HG03460 (cell line): Measurements from ENCODE around the gene VKORC1.
"Not testable (repeated sequence)": the region's sequence is repeated elsewhere in the genome, so short reads cannot be mapped to it uniquely, and the experiment has no call there.

Experiments used
- ATAC-seq: cut with Tn5 transposase; IDR thresholded peaks from one replicate; pipeline ENCODE4 v1.9.1; 2021; ENCODE audit not compliant: unreplicated experiment

The VKORC1 gene

DNA sequence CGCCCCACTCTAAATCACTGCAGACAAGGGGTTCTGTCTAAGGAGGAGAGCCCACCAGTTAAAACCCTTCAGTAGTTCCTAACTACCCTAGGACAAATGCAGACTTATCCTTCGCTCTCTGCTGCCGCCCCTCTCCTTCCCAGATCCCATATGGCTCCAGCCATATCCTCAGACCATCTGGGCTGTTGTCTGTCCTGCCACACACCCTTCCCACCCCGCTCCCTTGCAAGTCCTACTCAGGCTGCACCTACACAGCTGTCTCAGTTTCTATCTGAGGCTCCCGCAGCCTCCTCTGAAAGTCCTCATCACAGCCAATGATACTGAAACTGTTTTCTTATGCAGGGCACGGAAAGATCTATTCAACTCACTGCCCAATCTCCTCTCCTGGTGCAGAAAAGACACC, 12.9 kb upstream of the VKORC1 start:
- ATAC-seq = peak; percentile 50

DNA sequence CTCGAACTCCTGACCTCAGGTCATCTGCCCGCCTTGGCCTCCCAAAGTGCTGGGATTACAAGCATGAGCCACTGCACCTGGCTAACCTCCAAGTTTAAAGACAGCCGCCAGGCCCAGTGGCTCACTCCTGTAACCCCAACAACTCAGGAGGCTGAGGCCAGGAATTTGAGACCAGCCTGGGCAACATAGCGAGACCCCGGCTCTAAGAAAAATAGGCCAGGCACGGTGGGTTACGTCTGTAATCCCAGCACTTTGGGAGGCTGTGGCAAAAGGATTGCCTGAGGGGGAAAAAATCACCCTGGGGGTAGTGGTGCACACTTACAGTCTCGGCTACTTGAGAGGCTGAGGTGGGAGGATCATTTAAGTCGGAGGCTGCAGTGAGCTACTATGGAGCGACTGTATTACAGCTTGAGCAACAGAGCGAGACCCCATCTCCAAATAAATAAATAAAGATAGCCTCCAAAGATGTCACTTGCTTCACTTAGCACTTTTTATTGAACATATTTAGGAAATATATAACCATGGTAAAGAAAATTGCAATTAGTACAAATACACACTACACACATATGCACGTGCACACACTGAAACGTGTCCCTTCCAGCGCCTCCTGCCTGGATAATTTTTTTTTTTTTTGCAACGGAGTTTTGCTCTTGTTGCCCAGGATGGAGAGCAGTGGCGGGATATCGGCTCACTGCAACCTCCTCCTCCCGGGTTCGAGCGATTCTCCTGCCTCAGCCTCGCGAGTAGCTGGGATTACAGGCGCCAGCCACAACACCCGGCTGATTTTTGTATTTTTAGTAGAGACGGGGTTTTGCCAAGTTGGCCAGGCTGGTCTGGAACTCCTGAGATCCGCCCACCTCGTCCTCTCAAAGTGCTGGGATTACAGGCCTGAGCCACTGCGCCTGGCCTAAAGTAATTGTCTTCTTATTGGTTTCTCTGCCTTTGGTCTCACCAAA, 12.2 kb upstream of the VKORC1 start:
- ATAC-seq = no peak

DNA sequence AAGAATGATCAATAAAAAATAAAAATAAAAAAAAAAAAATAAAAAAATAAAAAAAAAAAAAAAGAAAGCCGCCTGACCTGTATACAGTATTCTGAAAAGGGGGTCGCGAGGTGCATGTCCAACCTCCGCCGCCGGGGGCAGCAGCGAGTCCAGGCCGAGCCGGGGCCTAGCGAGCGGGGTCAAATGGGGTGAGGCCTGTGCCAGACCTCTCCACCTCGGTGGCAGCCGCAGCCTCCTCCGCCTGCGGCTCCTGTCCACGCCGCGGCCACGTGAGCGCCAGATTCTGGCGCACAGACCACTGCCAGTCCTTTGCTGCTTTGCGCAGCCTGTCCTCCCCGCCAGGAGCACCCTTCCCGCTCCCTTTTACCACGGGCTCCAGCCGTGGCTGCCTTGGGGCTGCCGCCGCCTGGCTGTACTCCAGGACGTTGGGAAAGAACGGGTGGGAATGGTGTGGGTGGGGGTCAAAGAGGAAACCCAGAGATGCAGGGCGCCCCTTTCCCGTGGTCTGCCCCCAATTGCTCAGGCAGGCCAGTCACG, 11.1 kb upstream of the VKORC1 start:
- no peak for ATAC-seq

DNA sequence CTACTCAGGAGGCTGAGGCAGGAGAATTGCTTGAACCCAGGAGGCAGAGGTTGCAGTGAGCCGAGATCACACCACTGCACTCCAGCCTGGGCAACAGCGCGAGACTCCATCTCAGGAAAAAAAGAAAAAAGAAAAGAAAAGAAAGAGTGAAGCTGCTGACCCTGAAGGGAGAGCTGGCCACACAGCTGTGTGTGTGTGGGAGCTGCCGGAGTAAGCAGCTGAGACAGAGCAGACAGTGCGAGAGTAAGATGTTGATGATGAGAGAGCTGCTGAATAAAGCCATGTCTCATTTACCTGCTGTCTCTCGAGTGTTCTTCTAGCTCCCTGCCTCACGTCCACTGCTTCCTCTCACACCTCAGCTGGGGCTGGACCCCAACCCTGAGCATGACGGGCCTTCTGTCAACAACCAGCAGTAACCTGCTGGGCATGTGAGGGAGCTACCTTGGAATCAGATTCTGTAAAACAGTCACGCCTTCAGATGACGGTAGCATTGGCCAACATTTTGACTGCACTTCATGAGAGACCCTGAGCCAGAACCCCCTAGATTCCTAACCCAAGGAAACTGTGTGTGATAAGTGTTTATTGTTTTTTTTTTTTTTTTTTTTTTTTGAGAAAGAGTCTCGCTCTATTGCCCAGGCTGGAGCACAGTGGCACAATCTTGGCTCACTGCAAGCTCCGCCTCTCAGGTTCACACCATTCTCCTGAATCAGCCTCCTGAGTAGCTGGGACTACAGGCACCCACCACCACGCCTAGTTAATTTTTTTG, 6.5 kb upstream of the VKORC1 start:
- not testable (repeated sequence) for ATAC-seq

DNA sequence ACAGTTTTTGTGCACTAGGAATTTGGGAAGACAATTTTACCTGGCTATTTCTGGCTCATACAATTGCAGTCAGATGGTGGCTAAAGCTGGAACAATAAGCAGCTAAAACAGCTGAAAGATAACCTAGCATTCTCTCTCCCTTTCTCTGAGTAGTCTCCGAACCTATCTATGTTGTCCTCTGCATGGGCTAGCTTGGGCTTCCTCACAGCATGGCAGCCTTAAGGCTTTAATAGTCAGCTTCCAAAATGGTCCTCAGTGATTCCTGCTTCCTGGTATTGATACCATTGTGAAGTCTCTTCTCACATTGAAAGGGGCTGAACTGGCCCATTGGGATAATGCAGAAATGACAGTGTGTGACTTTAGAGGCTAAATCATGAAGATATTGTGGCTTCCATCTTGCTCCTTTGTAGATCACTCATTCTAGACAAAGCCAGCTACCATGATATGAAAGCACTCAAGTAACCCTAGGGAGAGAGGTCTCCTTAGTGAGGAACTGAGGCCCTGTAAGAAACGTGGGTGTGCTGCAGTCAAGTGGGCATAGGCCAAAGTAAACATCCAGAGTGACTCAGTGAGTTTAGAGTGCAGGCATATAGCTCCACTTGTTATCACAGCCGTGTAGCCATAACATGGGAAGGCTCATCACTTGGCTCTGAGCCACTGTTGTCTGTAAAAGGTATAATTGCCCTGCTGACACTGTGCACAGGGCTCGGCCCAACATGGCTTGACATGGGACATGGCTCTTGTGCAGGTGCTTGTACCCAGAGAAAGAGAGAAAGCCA, 5.5 kb upstream of the VKORC1 start:
- no peak for ATAC-seq

DNA sequence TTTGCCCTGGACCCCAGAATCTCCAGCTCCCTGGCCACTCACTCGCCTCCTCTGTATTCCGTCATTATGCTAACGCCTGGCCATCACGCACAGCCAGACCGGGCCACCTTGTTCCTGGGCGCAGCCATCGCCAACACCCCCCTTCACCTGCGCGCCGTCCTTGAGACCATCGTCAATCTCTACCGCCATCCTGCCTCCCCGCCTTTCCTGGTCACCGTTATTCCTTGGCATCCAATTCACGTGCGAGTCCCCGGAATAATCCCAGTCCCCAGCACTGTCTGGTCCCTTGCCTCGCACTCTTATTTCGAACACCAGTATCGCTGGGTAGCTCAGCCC, 541 bp downstream of the VKORC1 start:
- ATAC-seq = no peak

DNA sequence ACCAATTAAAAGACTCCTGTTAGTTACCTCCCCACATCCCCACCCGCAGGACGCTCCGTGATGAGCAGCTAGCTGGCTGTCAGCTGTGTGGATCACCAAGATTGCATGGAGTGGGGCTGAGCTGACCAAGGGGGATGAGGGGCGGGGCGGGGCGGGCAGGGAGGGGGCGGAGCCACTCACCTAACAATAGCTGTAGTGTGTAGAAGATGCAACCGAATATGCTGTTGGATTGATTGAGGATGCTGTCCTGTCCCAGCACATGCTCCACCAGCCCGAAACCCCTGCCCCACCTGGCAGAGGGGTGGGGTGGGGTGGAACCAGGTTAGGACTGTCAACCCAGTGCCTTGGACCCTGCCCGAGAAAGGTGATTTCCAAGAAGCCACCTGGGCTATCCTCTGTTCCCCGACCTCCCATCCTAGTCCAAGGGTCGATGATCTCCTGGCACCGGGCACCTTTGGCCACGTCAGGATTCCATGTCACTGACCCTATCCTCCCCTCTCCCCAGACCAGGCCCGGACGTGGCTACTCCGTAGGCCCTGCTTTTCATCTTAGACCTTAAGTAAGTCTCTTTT, 1.4 kb downstream of the VKORC1 start:
- ATAC-seq = no peak

DNA sequence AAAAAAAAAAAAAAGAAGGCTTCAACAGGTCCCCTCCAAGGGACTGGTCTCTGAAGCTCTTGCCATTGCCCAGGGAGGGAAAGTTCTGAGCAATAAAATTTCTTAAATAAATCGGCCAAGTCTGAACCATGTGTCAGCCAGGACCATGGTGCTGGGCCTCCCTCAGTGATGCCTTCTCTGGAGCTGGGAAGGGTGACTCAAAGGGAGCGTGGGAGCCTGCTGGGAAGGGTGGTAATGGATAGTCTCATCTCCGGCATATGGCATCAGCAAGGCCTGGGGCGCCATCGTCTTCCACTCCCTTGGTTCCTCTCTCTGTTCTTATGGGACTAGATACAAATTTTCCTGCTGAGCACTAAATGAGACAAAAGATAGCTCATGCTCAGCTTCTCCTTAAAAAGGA, 2.3 kb downstream of the VKORC1 start:
- no peak for ATAC-seq

DNA sequence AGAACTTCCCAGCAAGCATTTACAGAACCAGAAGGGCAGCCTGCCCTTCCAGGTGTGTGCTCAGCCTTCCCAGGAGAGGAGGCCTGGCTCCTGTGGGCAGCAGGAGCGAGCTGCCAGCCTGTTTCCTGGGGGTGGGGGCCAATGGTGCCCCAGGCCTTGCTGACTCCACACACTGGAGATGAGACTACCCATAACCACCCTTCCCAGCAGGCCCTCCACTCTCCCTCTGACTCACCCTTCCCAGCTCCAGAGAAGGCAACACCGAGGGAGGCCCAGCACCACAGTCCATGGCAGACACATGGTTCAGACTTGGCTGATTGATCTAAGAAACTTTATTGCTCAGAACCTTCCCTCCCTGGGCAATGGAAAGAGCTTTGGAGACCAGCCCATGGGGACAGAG, 4.1 kb downstream of the VKORC1 start:
- no peak for ATAC-seq

DNA sequence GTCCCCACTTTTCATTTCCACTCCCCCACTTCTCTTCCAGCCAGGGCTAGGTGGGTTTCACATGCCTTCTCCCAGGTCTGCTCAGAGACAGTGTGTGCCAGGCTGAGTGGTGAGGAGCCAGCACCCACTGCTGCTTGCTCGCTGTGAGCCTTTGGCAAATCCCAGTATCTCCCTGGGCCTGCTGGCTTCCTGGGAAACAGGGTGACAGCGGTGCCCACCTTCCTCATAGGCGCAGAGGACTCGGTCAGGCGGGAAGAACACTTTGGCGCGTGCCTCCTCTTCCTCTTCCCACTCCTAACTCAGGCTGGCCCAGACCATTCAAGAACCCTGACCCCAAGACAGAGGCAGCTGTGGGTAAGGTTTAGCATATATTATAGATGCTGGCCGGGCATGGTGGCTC, 5.4 kb downstream of the VKORC1 start:
- no peak for ATAC-seq

DNA sequence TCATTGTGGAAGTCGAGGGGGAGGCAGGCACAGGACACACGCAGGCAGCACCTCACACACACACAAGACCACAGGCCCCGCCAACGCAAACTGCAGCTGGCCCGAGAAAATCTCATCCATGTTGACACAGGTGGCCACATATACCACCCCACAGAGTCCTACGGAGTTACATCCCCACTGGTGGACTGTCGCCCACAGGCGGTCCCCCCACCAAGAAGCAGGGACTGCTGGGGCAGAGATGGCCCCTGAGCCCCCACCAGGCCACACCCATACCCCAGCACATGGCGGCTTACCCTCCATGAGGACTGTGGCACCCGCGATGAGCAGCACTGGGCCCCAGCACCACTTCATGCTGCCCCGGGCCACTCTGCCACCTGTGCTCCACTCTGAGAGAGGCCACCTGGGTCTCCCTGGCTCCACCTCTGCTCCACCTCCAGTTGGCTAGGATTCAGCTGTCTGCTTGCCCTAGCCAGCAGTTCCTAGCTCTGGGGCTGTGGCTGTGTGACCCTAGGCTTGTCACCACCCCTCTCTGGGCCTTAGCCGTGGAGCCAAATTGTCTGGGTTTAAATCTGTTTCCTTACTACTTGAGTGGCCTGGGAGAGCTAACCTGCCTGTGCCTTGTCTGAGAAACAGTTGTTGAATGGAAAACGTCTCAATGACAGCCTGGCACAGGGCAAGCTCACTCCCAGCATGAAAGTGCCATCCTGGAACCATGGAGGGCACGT, 6.0 kb downstream of the VKORC1 start, which contains the start of gene PRSS53:
Gene PRSS53 (minus strand): TSS at position 485 of the 725 bp plus-strand sequence. CDS start 134 bp downstream, at position 351.
- ATAC-seq = no peak

DNA sequence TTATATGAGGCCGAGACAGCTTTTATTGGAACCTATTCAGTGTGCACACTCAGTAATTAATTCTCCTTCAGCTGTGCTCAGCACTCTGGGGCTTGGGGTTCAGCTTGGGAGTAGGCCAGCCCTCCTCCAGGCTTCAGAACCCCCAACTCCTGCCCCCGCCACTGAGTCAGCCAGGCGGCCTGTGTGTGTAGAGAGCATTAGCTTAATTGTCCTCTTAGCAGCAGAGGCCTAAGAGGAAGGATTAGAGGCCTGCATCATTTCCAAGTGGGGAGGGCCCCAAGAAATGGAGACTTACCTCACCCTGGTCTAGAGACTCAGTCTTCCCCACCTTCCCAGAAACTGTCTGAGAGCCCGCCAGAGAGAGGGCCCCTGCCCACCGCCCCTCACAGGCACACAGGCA, 6.6 kb downstream of the VKORC1 start:
- ATAC-seq = no peak

DNA sequence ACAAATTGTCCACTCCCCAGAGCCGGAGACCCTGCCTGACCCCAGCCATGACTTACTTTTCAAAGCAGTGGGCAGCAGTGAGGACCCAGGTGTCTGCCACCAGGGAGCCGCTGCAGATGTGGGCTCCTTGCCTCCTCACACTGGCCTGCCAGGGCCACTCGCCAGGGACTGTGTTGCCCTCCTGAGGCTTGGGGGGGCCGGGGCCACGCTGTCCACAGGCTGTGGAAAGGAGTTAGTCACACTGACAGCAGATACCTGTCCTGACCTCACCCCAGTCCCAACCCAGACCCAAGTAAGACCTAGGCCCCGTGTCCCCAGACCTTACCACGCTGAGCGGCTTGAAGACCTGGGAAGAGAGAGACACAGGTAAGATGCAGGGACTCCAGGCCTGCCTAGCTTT, 7.1 kb downstream of the VKORC1 start:
- no peak for ATAC-seq

DNA sequence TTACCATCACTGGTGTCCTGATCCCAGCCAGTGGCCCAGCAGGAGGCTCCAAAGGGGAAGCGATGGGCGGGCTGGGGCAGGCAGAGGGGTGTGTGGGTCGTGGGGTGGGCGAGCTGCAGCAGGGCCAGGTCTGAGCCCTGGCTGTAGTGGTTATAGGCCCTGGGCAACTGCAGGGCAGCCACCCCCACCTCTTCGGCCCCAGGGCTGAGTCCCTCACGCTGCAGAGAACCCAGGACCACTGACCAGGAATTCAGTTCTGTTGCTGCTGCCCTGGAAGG, 8.0 kb downstream of the VKORC1 start:
- no peak for ATAC-seq

DNA sequence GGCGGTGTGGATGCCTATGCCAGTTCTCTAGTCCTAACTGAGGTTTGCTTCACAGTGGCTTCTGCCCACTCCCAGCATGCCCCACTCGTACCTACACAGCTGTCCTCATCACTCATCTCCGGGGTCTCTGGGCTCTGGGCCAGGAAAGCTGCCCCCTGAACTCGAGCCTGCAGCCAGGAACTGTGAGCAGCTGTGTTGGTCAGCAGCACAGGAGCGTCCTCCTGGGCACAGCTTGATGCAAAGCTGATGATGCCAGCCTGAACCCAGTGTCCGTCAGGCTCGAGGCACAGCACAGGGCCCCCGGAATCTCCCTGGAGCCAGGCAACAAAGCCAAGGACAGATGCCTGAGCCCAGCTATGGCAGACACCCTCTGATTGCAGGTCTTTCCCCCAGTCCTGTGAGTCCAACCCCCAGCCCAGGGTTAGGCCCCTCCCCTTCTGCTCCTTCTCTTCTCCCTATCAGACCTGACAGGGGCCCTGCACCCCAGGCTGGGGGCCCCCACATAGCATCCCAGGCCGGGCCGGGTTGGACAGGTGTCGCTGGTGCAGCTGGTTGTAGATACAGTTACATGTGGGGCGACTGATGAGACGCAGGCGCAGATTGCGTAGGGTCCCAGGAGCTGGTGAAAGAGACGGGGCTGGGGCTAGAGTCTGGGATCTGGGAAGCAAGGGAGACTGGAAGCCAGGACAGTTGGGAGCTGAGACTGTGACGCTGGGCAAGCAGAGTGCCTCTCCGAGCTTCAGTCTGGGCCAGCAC, 8.5 kb downstream of the VKORC1 start:
- no peak for ATAC-seq

DNA sequence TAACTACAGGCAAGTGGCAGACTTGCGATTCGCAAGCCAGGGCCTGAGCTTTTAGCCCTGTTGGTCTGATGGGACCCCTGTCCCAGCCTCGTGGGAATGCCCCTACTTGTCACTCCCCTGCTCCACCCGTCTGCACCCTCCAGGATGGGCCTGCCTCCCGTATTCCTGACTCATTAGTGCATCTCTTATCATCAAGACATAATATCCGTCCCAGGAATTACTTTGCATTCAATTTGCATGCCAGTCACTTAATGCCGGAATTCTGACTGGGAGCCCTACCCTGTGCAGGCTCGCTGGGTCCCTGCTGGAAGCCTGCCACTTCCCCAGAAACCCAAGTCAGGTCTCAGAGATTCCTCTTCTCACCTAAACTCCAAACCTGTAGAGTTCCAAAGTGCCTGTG, 9.2 kb downstream of the VKORC1 start:
- ATAC-seq = no peak

DNA sequence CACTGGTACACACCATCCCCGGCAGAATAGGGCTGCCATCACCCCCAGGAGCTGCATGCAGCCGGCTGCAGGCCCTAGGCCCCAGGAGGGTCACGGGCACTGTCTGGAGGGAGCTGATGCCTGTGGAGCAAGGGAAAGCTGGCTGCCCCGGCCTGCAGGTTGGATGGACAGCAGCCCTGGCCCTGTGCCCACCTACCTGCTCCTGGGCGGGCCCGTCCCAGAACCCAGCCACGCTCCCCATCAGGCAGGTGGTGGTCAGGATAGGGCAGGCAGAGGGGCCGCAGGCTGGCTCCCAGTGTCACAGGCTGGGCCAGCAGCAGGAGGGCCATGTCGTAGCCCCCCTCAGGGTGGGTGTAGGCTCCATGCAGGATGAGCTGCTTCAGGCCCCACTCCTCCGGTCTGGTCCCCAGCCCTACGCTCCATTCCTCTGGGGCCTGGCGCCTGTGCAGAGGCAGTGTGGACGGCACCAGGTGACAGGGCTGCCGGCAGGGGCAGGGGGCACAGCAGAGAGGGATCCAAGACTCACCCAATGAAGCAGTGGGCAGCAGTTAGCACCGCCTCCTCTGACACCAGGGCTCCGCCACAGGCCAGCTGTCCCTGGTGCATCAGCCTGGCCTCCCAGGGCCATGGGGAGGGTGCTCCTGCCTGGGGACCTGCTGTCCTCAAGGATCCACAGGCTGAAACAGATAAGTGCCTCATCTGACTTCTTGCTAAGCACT, 9.9 kb downstream of the VKORC1 start:
- no peak for ATAC-seq

DNA sequence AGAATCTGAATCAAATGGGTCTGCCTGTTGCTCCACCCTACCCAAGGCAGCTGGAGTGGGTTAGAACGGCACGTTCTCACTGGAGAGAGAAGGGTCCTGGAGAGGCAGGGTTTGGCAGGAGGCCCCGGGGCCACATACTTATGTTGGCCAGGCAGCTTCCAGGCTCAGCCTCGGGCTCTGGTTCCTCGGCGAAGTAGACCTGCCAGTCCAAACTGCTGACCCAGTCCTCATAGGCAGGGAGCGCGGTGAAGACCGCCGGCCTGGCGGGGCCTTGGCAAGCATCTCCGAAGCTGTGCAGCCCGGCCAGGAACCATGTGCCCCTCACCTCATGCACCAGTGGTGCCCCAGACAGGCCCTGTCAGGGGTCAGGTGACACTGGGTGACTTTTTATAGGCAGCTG, 10.6 kb downstream of the VKORC1 start:
- ATAC-seq = no peak

DNA sequence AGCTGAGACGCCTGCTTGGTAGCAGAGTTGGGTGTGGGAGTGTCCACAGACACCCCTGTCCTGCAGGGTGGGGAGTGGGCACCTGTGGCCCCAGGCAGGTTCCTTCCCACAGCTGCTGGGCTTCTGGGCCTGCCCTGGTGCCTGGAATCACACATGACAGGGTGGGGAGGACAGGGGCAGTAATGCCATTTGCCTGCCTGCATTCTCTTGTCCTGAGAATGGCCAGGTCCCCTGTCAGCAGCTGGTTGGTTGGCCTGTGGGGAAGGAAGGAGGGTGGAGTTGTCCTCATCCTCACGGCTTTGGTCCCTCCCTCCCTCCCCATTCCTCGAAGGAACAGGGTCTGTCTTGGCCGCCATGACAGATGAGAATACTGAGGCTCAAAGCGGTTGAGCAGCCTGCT, 11.0 kb downstream of the VKORC1 start:
- no peak for ATAC-seq
